KG1 (cell line): ENCODE measurements around the gene PALS1.

Source experiments
- DNase-seq: peaks from one replicate; lab custom pipeline; 2025; lab: John Stamatoyannopoulos, UW

The PALS1 gene

DNA sequence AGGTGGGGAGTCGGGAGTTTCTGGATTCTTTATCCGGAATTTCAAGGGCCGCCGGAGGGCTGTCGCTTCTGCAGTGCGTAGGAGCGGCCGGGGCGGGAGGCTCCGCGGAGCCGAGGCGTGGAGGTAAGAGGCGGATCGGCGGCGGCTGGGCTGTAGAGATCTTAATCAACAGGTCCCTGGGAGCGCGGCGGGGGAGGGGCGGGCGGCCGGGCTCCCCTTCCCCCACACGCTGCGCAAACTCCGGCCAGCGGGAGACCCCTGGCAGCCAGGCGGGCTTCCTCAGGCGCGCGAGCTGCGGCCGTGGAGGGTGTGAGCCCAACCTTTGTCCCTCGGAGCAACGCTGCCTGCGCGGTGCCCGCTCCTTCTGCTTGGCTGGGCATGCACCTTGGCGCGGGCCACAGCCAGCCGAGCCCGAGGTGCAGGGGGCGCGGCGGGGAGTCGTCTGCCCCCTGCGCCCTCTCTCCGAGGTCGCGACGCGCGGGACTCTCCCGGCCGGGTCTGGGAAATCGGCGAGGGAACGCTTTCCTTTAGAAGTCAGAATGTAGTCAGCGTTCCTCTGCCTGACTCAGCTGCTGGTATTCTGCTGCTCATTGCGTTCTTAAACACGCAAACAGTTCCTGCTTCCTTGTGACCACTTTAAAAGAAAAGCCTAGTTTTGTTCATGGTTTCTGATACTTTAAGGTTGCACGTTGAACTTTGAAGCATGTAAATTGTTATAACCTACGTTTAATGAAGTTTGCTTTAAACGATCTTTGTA is at the start of gene PALS1:
PALS1 (plus strand) TSS at position 25 of the 757 bp plus-strand sequence. CDS start 37,736 bp downstream, outside the sequence.
- DNase-seq = peak; percentile 67

DNA sequence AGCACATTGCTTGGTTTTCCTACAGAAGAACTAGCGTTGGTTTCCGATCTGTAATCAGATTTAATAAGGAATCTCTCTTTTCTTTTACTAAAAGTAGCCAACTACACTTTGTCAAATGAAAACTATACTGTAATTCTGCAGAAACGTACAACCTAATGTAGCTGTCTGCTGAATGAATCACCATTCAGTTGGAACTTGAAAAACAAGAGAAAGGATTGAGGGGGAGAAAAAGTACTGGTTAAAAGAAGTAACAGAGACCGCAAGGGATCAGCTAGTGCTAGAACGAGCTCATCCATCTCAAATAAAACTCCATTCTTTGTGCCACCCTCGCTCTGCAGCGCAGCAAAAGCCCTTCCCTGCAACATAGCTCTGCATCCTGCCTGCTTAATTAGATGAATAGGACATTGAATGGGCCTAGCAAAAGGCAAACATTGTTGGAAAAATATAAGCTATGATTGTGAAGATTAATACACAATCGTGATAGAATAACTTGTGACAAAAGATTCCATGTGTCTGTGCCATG is 49.4 kb upstream of the PALS1 start:
- no peak for DNase-seq

DNA sequence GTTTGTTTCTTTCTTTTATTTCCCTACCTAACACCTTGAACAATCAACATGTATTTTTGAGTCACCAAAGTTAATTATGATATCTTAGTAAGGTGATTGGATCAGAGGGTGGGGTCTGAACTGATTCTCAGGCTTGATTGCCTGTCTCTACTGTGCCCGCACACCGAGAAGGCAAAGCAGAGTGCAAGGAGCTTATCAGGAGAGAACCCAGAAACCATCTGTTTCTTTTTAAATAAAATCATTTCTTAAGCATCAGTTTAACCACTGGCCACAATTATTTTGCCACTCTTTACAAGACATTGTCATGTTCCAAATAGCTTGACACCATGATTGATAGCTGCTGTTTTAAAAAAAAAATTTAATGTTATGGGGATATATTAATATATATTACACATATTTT is 48.9 kb upstream of the PALS1 start:
- no peak for DNase-seq

DNA sequence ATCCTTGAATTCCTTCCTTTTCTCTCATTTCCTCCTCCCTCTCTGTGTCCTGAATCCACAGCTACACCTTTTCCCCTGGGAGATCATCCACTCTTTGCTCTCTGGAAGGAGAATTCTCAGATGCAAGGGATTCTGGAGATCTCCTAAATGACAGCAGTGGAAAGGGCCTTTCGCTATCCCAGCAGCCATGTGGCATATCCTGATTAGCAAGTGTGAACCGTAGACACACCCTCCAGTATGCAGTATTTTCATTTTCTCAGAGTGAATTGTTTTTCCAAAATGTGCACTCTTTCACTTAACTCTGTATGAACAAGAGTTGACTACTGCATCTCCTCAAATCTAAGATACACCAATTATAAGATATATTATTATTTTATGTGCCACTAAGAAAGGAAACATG is 46.0 kb upstream of the PALS1 start:
- DNase-seq = no peak

DNA sequence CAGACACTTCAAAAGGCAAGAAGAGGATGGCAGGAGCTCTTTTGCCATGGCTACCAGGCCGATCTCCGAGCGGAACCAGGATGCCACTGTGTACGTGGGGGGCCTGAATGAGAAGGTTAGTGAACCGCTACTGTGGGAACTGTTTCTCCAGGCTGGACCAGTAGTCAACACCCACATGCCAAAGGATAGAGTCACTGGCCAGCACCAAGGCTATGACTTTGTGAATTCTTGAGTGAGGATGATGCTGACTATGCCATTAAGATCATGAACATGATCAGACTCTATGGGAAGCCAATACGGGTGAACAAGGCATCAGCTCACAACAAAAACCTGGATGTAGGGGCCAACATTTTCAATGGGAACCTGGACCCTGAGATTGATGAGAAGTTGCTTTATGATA is 42.2 kb upstream of the PALS1 start:
- DNase-seq = no peak

DNA sequence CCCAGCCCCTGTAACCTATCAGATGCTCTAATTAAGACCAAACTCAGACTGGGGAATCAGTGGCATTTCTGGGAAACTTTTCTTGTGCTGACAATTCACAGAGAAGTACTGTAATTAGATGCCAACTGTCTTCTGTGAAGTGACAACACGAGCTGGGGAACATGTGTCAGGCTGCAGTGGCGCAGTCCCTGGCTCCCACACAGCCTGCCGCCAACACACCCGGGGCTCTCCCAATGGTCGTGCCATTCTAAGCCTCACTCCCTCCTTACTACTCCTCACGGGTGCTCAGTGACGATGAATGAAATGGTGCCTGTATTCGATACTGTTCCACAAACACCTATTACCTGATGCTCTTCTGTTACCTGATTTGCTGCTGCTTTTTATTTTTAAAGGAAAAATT is 33.4 kb upstream of the PALS1 start:
- DNase-seq = no peak

DNA sequence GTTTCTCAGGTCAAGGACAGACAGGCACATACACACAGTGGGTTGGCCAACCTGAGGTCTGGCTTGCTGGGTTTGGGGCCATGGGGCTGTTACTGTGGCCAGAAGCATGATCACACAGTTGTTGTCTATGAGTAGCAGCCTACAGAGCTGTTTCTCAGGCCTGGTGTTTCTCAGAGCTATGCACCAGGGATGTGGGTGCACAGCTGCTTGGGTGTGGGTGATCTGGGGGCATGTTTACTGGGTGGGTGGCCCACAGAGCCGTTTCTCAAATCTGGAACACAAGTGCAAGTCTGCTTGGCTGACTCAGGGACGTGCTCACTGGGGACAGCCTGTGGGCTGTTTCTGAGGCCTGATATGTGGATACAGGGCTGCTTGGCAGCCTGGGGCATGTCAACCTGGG is 23.1 kb upstream of the PALS1 start:
- no peak for DNase-seq

DNA sequence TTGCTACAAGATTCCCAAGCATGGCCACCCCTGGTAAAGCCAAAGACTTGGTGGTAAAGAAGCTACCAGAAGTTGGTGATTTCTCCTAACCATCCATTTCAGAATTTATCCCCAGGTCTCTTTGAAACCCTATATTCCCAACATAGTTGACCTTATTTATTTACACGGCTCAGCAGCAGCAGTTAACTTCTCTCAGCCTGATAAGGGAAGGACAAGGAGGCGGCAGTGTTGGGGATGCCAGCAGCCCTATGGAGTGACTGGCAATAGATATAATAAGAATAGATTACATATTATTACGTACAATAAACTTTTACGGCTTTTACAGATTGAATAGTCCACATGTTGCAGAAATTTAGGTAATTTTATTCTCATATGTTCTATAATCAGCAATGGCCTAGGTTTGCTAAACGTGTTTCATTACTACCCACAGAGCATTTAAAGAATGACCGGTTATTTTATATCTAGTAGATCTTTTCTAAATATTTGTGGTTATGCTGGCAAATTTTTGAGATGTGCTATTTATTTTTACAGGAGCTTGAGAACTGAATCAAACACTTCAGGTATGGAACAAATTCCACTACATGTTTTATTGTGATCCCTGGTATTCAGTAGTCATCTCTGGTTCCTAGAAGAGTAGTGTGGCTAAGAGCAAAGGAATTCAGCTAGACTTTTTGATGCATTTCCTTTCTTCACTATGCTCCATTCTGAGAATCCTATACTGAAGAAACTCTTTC is 19.8 kb upstream of the PALS1 start:
- DNase-seq = no peak

DNA sequence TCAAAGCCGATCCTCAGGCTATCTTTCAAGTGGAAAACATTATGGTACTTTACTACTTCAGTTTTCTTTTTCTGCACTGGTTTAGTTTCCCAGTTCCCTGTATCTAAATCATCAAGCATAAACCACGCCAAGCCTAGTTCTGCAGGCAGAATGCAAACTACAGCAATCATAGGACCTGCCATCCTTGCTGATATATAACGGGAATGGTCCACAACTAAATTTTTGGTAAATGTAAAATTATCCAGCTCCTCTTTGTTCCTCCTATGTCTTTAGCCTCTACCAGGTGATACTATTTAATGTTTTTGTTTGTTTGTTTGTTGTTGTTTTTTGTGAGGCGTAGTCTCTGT is 19.3 kb upstream of the PALS1 start:
- no peak for DNase-seq

DNA sequence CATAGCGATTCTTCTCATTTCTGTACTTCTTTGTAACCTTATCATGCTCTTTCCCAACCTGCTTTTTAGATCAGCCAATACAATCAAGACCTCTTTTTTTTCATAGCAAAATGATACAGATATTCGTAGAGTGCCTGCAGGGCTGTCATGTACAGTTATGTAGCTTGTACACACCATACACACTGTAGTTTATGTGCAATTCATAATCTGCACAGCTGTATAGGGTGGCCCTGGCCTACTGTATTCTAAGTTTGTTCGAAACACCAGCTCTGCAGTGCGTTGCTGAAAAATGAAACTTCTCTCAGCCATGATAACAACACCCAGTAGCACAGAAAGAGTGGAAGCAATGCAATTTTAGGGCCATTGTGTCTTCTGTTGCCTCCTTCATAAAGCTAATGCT is 15.7 kb upstream of the PALS1 start:
- DNase-seq = no peak

DNA sequence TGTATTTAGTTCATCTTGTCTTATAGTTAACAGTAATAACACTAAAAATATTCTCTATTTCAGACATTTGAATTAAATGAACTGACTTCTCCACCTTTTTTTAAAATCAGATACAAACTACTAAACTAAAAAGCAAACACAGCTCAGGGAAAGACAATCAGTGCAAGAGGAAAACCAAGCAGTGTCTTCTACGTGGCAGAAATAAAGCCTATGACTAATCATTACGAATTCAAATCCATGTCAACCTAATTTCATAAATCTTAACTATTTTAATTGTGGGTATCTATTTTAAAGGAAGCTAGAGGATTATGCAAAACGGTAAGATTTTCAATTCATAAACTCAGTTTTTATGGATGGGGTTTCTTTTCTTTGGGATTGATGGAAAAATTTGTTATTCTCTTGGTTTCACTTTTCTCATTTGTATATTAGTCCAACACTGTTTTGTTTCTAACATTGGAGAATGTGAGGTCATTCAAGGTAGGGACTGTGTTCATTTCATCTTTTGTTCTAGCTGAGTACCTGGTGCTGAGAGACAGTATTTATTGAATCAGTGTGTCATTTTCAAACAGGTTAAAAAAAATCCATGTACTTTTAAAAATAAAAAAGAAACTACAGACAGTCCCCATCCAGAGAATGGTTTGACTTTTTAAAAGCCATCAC is 12.8 kb upstream of the PALS1 start:
- DNase-seq = no peak

DNA sequence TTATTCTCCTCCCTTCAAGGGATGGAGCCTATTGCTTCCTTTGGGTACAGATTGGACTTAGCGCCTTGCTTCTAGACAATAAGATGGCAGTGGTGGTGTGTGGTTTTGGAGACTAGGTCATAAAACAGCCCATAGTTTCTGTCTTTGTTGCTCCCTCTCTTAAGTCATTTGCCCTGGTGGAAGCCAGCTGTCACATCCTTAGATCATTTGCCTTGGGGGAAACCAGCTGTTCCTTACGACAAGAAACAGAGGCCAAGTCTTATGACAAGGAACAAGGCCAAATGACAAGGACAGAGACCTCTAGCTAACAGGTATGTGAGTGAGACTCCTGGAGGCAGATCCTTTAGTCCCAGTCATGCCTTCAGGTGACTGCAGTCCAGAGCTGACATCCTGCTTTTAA is 9.2 kb upstream of the PALS1 start:
- DNase-seq = no peak

DNA sequence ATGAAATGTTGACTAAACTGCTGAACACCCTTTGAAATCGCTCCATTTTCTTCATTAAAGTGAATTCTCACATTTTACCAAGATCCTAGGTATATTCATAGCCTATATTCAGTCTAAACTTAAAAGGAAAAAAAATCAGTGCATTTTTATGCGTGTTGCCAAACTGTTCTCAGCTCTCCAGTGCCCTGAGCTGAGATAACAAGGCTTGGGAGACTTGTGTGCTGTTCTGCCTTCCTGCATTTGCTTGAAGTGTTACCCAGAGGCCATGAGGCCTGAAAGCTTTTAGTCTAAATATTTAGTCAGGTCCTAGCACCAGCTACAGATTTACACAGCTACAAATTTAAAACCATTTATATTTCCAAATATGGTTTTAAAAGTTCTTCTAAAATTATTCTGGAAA is 8.6 kb upstream of the PALS1 start:
- DNase-seq = no peak

DNA sequence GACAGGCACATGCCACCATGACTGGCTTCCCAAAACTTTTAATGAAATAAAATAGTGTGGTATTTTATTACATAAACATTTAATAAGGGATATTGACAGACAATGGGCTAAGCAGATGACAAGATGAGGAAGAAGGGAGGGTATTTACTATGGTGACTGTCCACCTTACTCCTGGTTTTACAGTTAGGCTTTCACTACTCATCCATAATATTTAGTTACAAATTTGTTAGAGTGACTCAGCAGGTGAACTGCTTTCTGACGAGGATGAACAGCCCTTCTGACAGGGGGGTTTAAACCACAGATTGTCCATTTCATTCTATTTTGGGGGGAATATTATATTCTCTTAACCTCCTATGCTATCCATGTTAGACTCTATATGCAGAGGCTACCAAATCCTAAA is 3.6 kb upstream of the PALS1 start:
- DNase-seq = no peak

DNA sequence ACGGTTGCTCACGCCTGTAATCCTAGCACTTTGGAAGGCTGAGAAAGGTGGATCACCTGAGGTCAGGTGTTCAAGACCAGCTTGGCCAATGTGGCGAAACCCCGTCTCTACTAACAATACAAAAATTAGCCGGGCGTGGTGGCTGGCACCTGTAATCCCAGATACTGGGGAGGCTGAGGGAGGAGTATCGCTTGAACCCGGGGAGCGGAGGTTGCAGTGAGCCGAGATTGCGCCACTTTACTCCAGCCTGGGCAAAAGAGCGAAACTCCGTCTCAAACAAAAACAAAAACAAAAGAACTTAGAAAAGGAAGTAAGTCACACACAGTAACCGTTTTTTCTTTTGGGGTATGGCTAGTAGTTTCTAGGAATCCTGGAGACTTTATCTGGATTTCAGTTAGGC is 1.7 kb upstream of the PALS1 start:
- no peak for DNase-seq

DNA sequence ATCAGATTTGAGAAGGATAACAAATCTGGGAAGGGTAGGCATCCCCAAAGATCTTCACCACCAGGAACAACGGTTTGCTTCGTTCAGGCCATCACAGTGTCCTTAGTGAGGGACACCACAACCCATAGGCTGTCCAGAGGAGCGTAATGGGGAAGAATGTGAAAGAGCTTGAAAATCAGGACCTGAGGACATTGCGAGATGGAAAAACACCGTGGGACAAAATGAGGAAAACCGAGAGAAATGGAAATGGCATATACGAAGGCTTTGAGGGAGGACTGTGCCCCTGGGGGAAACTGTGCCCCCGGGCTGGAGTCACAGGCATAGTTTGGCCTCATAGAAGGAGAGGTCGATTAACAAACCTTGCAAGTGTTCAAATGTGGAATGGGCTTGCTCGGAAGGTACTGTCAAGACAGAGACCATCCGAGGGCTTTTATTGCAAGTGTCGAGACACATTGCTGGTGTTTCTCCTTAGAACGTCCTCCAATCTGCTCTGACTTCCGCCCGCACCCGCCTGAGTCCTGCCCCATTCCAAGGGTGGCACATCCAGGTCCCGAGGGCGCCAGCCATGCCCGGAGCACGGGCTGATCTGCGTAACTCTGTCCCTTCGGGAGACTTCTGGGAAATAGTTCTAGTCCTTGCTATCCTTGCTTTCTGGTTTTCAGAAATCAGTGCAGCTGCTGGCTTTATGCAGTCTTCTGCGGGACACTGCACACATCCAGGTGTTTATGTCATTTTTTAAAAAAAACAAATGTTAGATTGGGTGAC is 885 bp upstream of the PALS1 start:
- DNase-seq = no peak

DNA sequence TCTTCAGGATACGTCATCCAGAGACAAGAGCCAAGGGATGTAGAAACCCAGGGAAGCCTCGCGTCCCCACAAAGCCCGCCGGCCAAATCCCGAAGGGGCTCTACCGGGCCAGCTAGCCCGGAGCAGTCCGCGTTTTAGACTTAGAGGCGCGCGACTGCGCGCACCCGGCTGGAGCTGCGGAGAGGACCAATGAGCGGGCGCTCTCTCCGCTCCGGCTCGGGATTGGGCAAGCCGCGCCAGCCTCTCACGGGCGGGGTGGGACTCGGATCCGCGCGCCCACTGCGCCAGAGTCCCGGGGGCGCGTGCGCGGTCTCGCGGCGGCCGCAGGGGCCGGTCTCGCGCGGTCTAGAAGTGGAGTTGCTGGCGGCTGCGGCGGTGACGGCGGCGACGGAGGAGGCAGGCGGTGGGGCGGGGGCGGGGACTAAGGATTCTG is 241 bp upstream of the PALS1 start:
- DNase-seq = peak; percentile 84

DNA sequence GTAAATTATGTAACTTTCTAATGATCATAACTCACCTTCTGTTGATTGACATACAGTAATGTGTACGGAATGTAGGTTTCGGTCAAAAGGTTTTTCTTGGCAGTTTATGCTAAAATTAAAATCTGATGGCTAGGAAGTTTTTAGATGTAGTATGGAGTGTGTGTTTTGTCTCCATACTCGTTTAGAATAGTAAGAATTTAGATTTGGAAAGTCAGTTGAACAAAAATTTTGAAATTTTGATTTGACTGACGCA is 859 bp downstream of the PALS1 start:
- no peak for DNase-seq

DNA sequence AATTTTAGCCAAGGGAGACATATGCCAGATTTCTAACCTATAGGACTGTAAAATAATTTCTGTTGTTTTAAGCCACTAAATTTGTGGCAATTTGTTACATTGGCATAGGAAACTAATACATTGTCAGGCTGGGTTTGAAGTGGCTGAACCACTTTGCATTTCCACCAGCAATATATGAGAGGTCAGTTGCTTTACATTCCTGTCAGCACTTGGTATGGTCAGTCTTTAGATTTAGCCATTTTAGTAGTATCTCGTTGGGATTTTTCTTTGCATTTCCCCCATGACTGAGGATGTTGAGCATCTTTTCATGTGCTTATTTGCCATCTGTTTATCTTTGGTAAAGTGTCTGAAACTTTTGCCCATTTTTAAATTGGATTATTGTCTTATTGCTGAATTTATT is 3.9 kb downstream of the PALS1 start:
- DNase-seq = no peak

DNA sequence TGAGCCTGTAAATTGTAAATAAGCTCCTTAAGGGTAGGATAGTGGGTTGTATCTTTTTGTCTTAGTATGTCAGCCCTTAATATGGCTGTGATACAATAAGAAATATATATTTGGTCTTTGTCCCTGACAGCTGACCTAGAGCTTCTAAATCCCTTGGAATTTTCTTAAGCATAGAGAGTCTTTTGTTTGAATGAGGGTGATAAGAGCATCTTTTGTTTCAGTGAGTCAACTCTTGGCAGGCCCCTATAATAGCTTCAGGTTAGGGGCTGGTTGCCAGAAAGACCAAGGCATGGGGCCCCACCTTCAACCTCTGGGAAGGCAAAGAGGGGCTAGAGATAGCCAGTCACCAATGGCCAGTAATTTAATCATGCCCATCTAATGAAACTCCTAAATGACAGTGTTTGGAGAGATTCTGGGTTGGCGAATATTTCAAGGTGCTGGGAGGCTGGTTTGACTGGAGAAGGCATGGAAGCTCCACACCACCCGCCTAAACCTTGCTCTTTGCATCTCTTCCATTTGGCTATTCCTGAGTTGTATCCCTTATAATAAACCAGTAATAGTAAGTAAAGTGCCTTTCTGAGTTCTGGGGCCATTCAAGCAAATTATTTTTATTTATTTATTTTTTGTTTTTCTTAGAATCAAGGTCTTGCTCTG is 10.5 kb downstream of the PALS1 start:
- DNase-seq = no peak

DNA sequence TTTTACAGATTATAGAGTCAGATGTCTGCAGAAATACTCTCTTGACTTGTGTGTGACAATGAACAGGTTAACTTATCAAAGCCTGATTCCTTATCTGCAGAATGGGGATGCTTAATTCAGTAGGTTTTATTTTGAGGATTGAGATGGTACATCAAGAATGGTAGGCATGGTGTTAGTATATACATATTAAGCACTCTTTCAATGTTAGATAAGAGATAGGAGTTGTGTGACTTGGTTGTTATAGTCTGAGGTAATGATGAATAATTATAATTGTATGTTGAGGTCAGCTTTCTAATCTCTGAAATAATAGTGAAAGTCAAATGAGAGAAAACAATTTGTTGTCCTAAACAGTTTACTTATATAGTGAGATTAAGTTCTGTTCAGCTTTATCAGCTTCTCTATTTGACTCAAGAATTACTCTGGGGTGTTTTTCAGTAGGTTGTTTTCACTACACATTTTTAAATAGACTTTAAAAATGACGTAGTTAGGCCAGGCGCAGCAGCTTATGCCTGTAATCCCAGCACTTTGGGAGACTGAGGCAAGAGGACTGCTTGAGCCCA is 11.9 kb downstream of the PALS1 start:
- no peak for DNase-seq

DNA sequence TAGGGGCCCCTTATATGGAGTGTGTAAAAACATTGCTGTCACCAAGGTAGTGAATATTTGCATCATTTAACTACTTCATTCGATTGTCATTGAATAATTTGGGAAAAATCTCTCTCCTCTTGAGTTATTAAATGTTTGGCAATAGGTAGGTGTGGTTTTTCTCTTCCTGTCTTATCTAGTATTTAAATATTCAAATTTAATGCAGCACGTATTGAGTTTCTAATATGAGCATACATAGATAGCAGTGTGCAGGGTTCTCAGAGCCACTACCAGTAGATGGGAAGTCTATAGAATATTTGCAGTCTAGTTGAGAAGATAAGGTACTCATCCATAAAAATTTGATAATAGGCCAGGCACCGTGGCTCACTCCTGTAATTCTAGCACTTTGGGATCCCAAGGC is 16.7 kb downstream of the PALS1 start:
- DNase-seq = no peak
